WTC11 (cell line): ENCODE data around the gene MYO18B. TPM values are rescaled to one million over a fixed set of nuclear protein-coding genes. Genes with fewer than 3 reads are reported as not detected.

Experiments
- ATAC-seq: fragments of 200-7000 bp; cut with Tn5 transposase; 2 replicates; pipeline ENCODE4 v1.10.0; 2021; ENCODE audit warnings: mild to moderate bottlenecking, moderate library complexity
- CTCF ChIA-PET: fragments of 300-600 bp; sonication (Branson Sonifier 250); formaldehyde crosslinking; loops from one replicate; lab custom pipeline; 2021; ENCODE audit warnings: antibody characterized with exemption; lab: Charles Lee
- POLR2A ChIA-PET: fragments of 350-600 bp; sonication (Branson Sonifier 250); formaldehyde crosslinking; loops from one replicate; lab custom pipeline; 2021; ENCODE audit warnings: antibody characterized with exemption; lab: Charles Lee
- DNase-seq: peaks from one replicate; pipeline ENCODE4 v3.0.0; 2021; ENCODE audit warnings: low spot score
- H3K27ac Mint-ChIP-seq: 2 replicates; pipeline ENCODE4 v1.8.0; 2021; ENCODE audit warnings: mixed read lengths
- H3K27me3 Mint-ChIP-seq: 2 replicates; pipeline ENCODE4 v1.8.0; 2021; ENCODE audit warnings: low read depth, mild to moderate bottlenecking, moderate library complexity, mixed read lengths
- H3K36me3 Mint-ChIP-seq: 2 replicates; pipeline ENCODE4 v1.8.0; 2021; ENCODE audit warnings: mixed read lengths
- H3K4me1 Mint-ChIP-seq: 2 replicates; pipeline ENCODE4 v1.8.0; 2022; ENCODE audit warnings: mixed read lengths
- H3K4me3 Mint-ChIP-seq: 2 replicates; pipeline ENCODE4 v1.8.0; 2021; ENCODE audit warnings: mild to moderate bottlenecking, moderate library complexity, mixed read lengths
- H3K9me3 Mint-ChIP-seq: 2 replicates; pipeline ENCODE4 v1.8.0; 2021; ENCODE audit warnings: mixed read lengths
- ARID4B ChIP-seq: sonication (generic); formaldehyde crosslinking; IDR thresholded peaks from 2 replicates; pipeline ENCODE4 v1.8.0; 2023; ENCODE audit warnings: missing genetic modification reagents, mild to moderate bottlenecking, borderline replicate concordance
- ATF2 ChIP-seq: sonication (generic); formaldehyde crosslinking; IDR thresholded peaks from 2 replicates; pipeline ENCODE4 v1.8.1; 2022; ENCODE audit warnings: low read depth, missing genetic modification reagents, borderline replicate concordance
- CREM ChIP-seq: sonication (generic); formaldehyde crosslinking; IDR thresholded peaks from 2 replicates; pipeline ENCODE4 v1.8.1; 2022; ENCODE audit warnings: mild to moderate bottlenecking, missing genetic modification reagents, moderate library complexity
- ELF4 ChIP-seq: sonication (generic); formaldehyde crosslinking; IDR thresholded peaks from 2 replicates; pipeline ENCODE4 v1.8.1; 2022; ENCODE audit warnings: low read depth, mild to moderate bottlenecking, moderate library complexity, missing genetic modification reagents
- ESRRA ChIP-seq: sonication (generic); formaldehyde crosslinking; IDR thresholded peaks from 2 replicates; pipeline ENCODE4 v1.8.1; 2022; ENCODE audit warnings: mild to moderate bottlenecking, missing genetic modification reagents, borderline replicate concordance
- FOXK1 ChIP-seq: sonication (generic); formaldehyde crosslinking; IDR thresholded peaks from 2 replicates; pipeline ENCODE4 v1.8.0; 2022; ENCODE audit warnings: mild to moderate bottlenecking, moderate library complexity, missing genetic modification reagents
- GABPB1 ChIP-seq: sonication (generic); formaldehyde crosslinking; IDR thresholded peaks from 2 replicates; pipeline ENCODE4 v1.8.1; 2023; ENCODE audit warnings: mild to moderate bottlenecking, missing genetic modification reagents
- HMGXB4 ChIP-seq: sonication (generic); formaldehyde crosslinking; IDR thresholded peaks from 2 replicates; pipeline ENCODE4 v1.8.1; 2023; ENCODE audit warnings: mild to moderate bottlenecking, moderate library complexity, missing genetic modification reagents
- JAZF1 ChIP-seq: fragments of 250-450 bp; sonication (Bioruptor Pico); IDR thresholded peaks from 2 replicates; pipeline ENCODE4 v1.9.0; 2021; ENCODE audit warnings: moderate library complexity, mild to moderate bottlenecking, inconsistent platforms
- NFE2L1 ChIP-seq: sonication (generic); formaldehyde crosslinking; IDR thresholded peaks from 2 replicates; pipeline ENCODE4 v1.8.1; 2023; ENCODE audit warnings: missing genetic modification reagents
- OVOL2 ChIP-seq: fragments of 250-450 bp; sonication (Bioruptor Pico); IDR thresholded peaks from 2 replicates; pipeline ENCODE4 v1.9.0; 2021; ENCODE audit warnings: mild to moderate bottlenecking, borderline replicate concordance
- SOX15 ChIP-seq: fragments of 250-450 bp; sonication (Bioruptor Pico); IDR thresholded peaks from 2 replicates; pipeline ENCODE4 v1.9.0; 2021; ENCODE audit warnings: mild to moderate bottlenecking
- STAT6 ChIP-seq: sonication (generic); formaldehyde crosslinking; conservative IDR thresholded peaks from 2 replicates; pipeline ENCODE4 v1.8.1; 2023; ENCODE audit warnings: mild to moderate bottlenecking, low read depth, missing genetic modification reagents, moderate library complexity
- TCF7 ChIP-seq: sonication (generic); formaldehyde crosslinking; IDR thresholded peaks from 2 replicates; pipeline ENCODE4 v1.8.0; 2022; ENCODE audit warnings: mild to moderate bottlenecking, low read depth, missing genetic modification reagents, moderate library complexity
- TP53 ChIP-seq: sonication (generic); formaldehyde crosslinking; IDR thresholded peaks from 2 replicates; pipeline ENCODE4 v1.8.1; 2023; ENCODE audit warnings: mild to moderate bottlenecking, missing genetic modification reagents
- ZNF138 ChIP-seq: sonication (generic); formaldehyde crosslinking; conservative IDR thresholded peaks from 2 replicates; pipeline ENCODE4 v1.8.1; 2022; ENCODE audit warnings: mild to moderate bottlenecking, moderate library complexity, missing genetic modification reagents
- ZNF512 ChIP-seq: sonication (generic); formaldehyde crosslinking; IDR thresholded peaks from 2 replicates; pipeline ENCODE4 v1.8.1; 2022; ENCODE audit warnings: missing genetic modification reagents, borderline replicate concordance
- total RNA-seq: library from RNA; stranded (reverse); gene quantifications from 3 replicates; pipeline ENCODE4 v1.2.3, GENCODE V29; 2021
- TF ChIP-seq, protein P1 (sequence below): sonication (generic); formaldehyde crosslinking; IDR thresholded peaks from 2 replicates; pipeline ENCODE4 v1.8.1; 2023; ENCODE audit warnings: mild to moderate bottlenecking, missing genetic modification reagents

Gene MYO18B
- total RNA-seq, 1 experiment from 2014 or later = 0.96 TPM

- ChIA-PET CTCF (no interaction called here), POLR2A (no interaction called here)
- TF ChIP-seq CREM (CRISPR knock-in tag) (no peak), ATF2 (CRISPR knock-in tag) (no peak), OVOL2 (no peak), FOXK1 (no peak), TCF7 (CRISPR knock-in tag) (no peak), TP53 (CRISPR knock-in tag) (no peak), STAT6 (no peak), ELF4 (CRISPR knock-in tag) (no peak), ZNF138 (CRISPR knock-in tag) (no peak), HMGXB4 (CRISPR knock-in tag) (no peak), ZNF512 (CRISPR knock-in tag) (no peak)
- H3K4me3 Mint-ChIP-seq = no peak overlapping the region
- DNase-seq (no peak), ATAC-seq (no peak)
- H3K4me1 Mint-ChIP-seq = no peaks in the 10 kb centered on the region
- peaks cover 3% of the 10 kb centered on the region; the same call in 1 of the 2 replicates for H3K9me3 Mint-ChIP-seq
- no peak overlapping the region for H3K27ac Mint-ChIP-seq
- H3K27me3 Mint-ChIP-seq = peaks cover 3% of the 10 kb centered on the region
- no peaks in the 10 kb centered on the region for H3K36me3 Mint-ChIP-seq
Measured at GRCh38 chr22:25835348-25835747, 93.4 kb downstream of the MYO18B start.

DNA sequence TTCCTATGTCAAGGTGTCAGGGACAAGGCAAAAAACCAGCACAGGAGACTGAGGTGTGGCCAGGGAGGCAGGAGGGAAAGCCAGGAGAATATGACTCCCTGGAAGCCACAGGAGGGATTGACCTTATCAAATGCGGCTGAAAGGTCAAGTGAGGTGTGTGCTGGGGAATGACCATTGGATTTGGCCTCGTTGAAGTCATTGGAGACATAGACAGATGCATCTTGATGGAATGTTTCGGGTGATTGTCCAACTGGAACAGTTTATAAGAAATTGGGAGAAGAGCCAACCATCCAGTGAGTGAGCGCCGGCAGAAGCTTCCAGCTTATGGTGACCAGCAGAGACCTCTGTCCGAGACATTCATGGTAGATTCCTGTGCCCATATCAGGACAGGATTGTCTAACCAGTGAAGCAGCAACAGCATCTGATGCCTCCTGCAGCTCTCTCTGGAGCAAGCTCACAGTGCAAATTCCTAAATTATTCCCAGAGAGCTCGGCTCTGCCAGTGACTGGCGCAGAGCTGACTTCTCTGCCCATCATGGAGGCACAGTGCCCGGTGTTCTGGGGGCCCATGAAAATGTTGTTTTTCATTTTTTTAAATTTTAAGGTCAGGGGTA, 95.4 kb downstream of the MYO18B start:
- CTCF ChIA-PET = interaction anchor here (1.0 to 1.2 kb wide), 3 partner anchors 31 to 493 kb away, joined by 3 read pairs; no protein-coding TSS in a partner anchor
- no peak for ATAC-seq
- TF ChIP-seq NFE2L1 (CRISPR knock-in tag) (no peak), STAT6 (no peak), GABPB1 (CRISPR knock-in tag) (no peak), ESRRA (no peak), JAZF1 (CRISPR knock-in tag) (no peak), ARID4B (CRISPR knock-in tag) (no peak), SOX15 (no peak)
- TF ChIP-seq, protein P1, sequence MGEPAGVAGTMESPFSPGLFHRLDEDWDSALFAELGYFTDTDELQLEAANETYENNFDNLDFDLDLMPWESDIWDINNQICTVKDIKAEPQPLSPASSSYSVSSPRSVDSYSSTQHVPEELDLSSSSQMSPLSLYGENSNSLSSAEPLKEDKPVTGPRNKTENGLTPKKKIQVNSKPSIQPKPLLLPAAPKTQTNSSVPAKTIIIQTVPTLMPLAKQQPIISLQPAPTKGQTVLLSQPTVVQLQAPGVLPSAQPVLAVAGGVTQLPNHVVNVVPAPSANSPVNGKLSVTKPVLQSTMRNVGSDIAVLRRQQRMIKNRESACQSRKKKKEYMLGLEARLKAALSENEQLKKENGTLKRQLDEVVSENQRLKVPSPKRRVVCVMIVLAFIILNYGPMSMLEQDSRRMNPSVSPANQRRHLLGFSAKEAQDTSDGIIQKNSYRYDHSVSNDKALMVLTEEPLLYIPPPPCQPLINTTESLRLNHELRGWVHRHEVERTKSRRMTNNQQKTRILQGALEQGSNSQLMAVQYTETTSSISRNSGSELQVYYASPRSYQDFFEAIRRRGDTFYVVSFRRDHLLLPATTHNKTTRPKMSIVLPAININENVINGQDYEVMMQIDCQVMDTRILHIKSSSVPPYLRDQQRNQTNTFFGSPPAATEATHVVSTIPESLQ (CRISPR knock-in tag) = no peak

More for the DNA sequence above, 95.4 kb downstream of the MYO18B start:
- Mint-ChIP-seq H3K4me1 (no peaks in the 10 kb centered on the region), H3K9me3 (no peaks in the 10 kb centered on the region), H3K4me3 (no peak overlapping the region), H3K36me3 (no peaks in the 10 kb centered on the region), H3K27ac (no peak overlapping the region), H3K27me3 (peaks cover 3% of the 10 kb centered on the region)
- POLR2A ChIA-PET = no interaction called here
- no peak for DNase-seq
